ENCODE data around the gene MBD1. TPM values are rescaled to one million over a fixed set of nuclear protein-coding genes. Genes with fewer than 3 reads are reported as not detected.
A peak's percentile ranks its signal among the peaks of the same experiment; 100 is the strongest.

MBD1 gene
- total and polyA plus RNA-seq, 4 donors: 13.9 to 45.8 (median 26.8) TPM

DNA sequence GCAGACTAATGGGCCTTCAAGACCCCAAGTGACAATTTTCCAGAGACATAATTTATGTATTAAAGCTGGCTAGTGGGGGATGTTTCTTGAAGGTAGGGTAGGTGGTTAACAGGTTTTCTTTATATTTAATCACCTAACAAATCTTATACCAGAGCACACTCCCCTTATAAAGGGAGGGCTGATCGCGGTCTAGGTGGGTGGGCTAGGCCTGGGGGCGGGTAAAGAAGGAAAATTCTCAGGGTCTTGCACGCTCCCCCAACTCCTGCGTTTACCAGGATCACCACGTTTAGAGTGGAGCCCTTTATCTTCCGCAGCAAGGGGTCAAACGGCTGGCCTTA lies 26.0 kb upstream of the MBD1 start:
- Histone ChIP-seq H3K27ac (ENCODE audit: low read depth in 1 of 2, low read length in 2 of 2) (peak overlapping the region; percentile 62 to 65), H3K9ac (ENCODE audit: low read depth in 1 of 2, low read length in 2 of 2) (no peak overlapping the region)
- WGBS: 5% methylated on average over 8 of the region's 8 CpGs

GRCh38 chr18:50306944-50307343 lies 25.6 kb upstream of the MBD1 start:
- Histone ChIP-seq H3K9me3 (ENCODE audit: control insufficient read depth in 4 of 4, low read length in 3 of 4) (no peaks in the 10 kb centered on the region), H3K27me3 (ENCODE audit: control insufficient read depth in 4 of 4, insufficient read depth in 4 of 4, low read length in 3 of 4) (no peaks in the 10 kb centered on the region), H3K4me1 (ENCODE audit: control insufficient read depth in 4 of 4, insufficient read depth in 4 of 4, low read length in 3 of 4) (peaks cover 0 to 19% (median 5%) of the 10 kb centered on the region in 4 donors), H3K4me3 (ENCODE audit: low read depth in 1 of 3, low read length in 3 of 3) (no peak overlapping the region), H3K27ac (ENCODE audit: low read depth in 1 of 2, low read length in 2 of 2) (no peak overlapping the region), H3K9ac (ENCODE audit: low read depth in 1 of 2, low read length in 2 of 2) (no peak overlapping the region), H3K36me3 (ENCODE audit: control insufficient read depth in 4 of 4, insufficient read depth in 3 of 4, low read depth in 1 of 4, low read length in 3 of 4) (no peaks in the 10 kb centered on the region)
- TF ChIP-seq, protein P1, sequence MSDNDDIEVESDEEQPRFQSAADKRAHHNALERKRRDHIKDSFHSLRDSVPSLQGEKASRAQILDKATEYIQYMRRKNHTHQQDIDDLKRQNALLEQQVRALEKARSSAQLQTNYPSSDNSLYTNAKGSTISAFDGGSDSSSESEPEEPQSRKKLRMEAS (IDR thresholded peaks at IDR 0.05): no peak
- TF ChIP-seq JUND (IDR thresholded peaks at IDR 0.05) (no peak), YY1 (IDR thresholded peaks at IDR 0.05) (no peak), GABPA (IDR thresholded peaks at IDR 0.05 in 1 of 2, conservative IDR thresholded peaks at IDR 0.05 in 1 of 2) (no peak), FOXA2 (IDR thresholded peaks at IDR 0.05) (no peak), RXRA (IDR thresholded peaks at IDR 0.05) (no peak), FOXA1 (IDR thresholded peaks at IDR 0.05) (no peak)
- no peak for DNase-seq (ENCODE audit: low spot score)
- 75% methylated on average over 8 of the region's 8 CpGs for WGBS

More for the DNA sequence above, 26.0 kb upstream of the MBD1 start:
- Histone ChIP-seq H3K4me3 (ENCODE audit: low read depth in 1 of 3, low read length in 3 of 3) (peak overlapping the region; percentile 46 to 63 (median 52)), H3K9me3 (ENCODE audit: control insufficient read depth in 4 of 4, low read length in 3 of 4) (no peaks in the 10 kb centered on the region), H3K36me3 (ENCODE audit: control insufficient read depth in 4 of 4, insufficient read depth in 3 of 4, low read depth in 1 of 4, low read length in 3 of 4) (no peaks in the 10 kb centered on the region), H3K4me1 (ENCODE audit: control insufficient read depth in 4 of 4, insufficient read depth in 4 of 4, low read length in 3 of 4) (peaks cover 0 to 20% (median 5%) of the 10 kb centered on the region in 4 donors), H3K27me3 (ENCODE audit: control insufficient read depth in 4 of 4, insufficient read depth in 4 of 4, low read length in 3 of 4) (no peaks in the 10 kb centered on the region)
- DNase-seq (ENCODE audit: low spot score): no peak
- no peak for TF ChIP-seq FOXA2 (IDR thresholded peaks at IDR 0.05)
- no peak for TF ChIP-seq RAD21 (IDR thresholded peaks at IDR 0.05)
- TF ChIP-seq HNF4A (conservative IDR thresholded peaks at IDR 0.05): no peak
- no peak for TF ChIP-seq YY1 (IDR thresholded peaks at IDR 0.05)
- no peak for TF ChIP-seq SP1 (IDR thresholded peaks at IDR 0.05)
- no peak for TF ChIP-seq REST (IDR thresholded peaks at IDR 0.05)
- no peak for TF ChIP-seq ZBTB33 (IDR thresholded peaks at IDR 0.05)
- TF ChIP-seq TAF1 (conservative IDR thresholded peaks at IDR 0.05): no peak

DNA sequence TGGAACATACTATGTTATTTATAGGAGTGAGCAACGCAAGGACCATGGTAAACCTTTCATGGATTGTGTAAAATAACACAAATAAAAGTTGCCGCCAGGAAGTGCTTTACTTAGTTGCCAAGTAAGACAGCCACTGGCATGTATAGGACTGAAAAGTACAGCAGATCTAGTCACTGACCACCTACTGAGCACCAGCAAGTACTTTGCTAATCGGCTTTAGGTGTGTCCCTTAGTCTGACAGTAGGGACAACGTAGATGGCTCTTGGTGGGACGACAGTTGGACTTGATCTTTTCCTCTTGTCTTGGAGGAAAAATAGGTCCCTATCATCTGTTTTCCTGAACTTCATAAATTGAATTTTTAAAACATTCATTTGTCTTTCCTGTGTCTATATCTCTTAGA lies 19.8 kb upstream of the MBD1 start:
- no peaks in the 10 kb centered on the region for H3K9me3 ChIP-seq (ENCODE audit: control insufficient read depth in 4 of 4, low read length in 3 of 4)
- H3K4me3 ChIP-seq (ENCODE audit: low read depth in 1 of 3, low read length in 3 of 3): no peak overlapping the region
- H3K4me1 ChIP-seq (ENCODE audit: control insufficient read depth in 4 of 4, insufficient read depth in 4 of 4, low read length in 3 of 4): peaks cover 0 to 10% (median 6%) of the 10 kb centered on the region in 4 donors
- H3K36me3 ChIP-seq (ENCODE audit: control insufficient read depth in 4 of 4, insufficient read depth in 3 of 4, low read depth in 1 of 4, low read length in 3 of 4): no peaks in the 10 kb centered on the region
- TF ChIP-seq ATF3 (IDR thresholded peaks at IDR 0.05): no peak
- no peak for TF ChIP-seq HNF4A (conservative IDR thresholded peaks at IDR 0.05)
- TF ChIP-seq, protein P1 (IDR thresholded peaks at IDR 0.05): no peak
- no peak for TF ChIP-seq RXRA (IDR thresholded peaks at IDR 0.05)
- TF ChIP-seq, protein P2, sequence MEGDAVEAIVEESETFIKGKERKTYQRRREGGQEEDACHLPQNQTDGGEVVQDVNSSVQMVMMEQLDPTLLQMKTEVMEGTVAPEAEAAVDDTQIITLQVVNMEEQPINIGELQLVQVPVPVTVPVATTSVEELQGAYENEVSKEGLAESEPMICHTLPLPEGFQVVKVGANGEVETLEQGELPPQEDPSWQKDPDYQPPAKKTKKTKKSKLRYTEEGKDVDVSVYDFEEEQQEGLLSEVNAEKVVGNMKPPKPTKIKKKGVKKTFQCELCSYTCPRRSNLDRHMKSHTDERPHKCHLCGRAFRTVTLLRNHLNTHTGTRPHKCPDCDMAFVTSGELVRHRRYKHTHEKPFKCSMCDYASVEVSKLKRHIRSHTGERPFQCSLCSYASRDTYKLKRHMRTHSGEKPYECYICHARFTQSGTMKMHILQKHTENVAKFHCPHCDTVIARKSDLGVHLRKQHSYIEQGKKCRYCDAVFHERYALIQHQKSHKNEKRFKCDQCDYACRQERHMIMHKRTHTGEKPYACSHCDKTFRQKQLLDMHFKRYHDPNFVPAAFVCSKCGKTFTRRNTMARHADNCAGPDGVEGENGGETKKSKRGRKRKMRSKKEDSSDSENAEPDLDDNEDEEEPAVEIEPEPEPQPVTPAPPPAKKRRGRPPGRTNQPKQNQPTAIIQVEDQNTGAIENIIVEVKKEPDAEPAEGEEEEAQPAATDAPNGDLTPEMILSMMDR (IDR thresholded peaks at IDR 0.05; ENCODE audit: low read depth, low read length, missing input control): no peak
- TF ChIP-seq ZBTB33 (IDR thresholded peaks at IDR 0.05): no peak
- TF ChIP-seq FOXA1 (IDR thresholded peaks at IDR 0.05): no peak
- no peak for TF ChIP-seq FOXA2 (IDR thresholded peaks at IDR 0.05)
- no peak for TF ChIP-seq YY1 (IDR thresholded peaks at IDR 0.05)
- no peaks in the 10 kb centered on the region for H3K27me3 ChIP-seq (ENCODE audit: control insufficient read depth in 4 of 4, insufficient read depth in 4 of 4, low read length in 3 of 4)
- no peak for DNase-seq (ENCODE audit: low spot score)
- no peak overlapping the region for H3K9ac ChIP-seq (ENCODE audit: low read depth in 1 of 2, low read length in 2 of 2)
- no peak overlapping the region for H3K27ac ChIP-seq (ENCODE audit: low read depth in 1 of 2, low read length in 2 of 2)
- WGBS: 65% methylated on average over 5 of the region's 5 CpGs

All from liver (tissue), 9 donors.